ENCODE measurements around the gene ATP5F1E. TPM values are rescaled to one million over a fixed set of nuclear protein-coding genes. Genes with fewer than 3 reads are reported as not detected.

ATP5F1E gene
- total and polyA plus RNA-seq, 9 of the 15 experiments (the other 6 are each of a cell fraction or from before 2014, with no cell fraction given) = 60.3 to 162 (median 113) TPM

GRCh38 chr20:59032023-59032712, at the start of gene ATP5F1E (continued):
- peak; percentile 99 for TF ChIP-seq SAFB (IDR thresholded peaks at IDR 0.05; ENCODE audit: borderline replicate concordance, low read depth, low read length)
- TF ChIP-seq HNRNPL (IDR thresholded peaks at IDR 0.05; ENCODE audit: low read depth, low read length) = peak; percentile 18; the same call in 1 of the 2 replicates
- TF ChIP-seq PBX2 (CRISPR knock-in tag; IDR thresholded peaks at IDR 0.05; ENCODE audit: low read depth) = peak; percentile 81
- peak; percentile 77 for TF ChIP-seq PBX2 (tag; conservative IDR thresholded peaks at IDR 0.05; ENCODE audit: low read depth)
- no peak for TF ChIP-seq ZNF609 (CRISPR knock-in tag; IDR thresholded peaks at IDR 0.05; ENCODE audit: borderline replicate concordance)
- no peak; a peak in 1 of 4 replicates for TF ChIP-seq SRF (CRISPR knock-in tag; IDR thresholded peaks at IDR 0.05)
- TF ChIP-seq MTF1 (CRISPR knock-in tag; IDR thresholded peaks at IDR 0.05; ENCODE audit: borderline replicate concordance) = no peak; the same call in 1 of the 2 replicates
- peak; percentile 86; the same call in 1 of the 2 replicates for TF ChIP-seq ARID3B (CRISPR knock-in tag; IDR thresholded peaks at IDR 0.05; ENCODE audit: borderline replicate concordance)
- peak; percentile 82; the same call in 1 of the 2 replicates for TF ChIP-seq THRB (CRISPR knock-in tag; conservative IDR thresholded peaks at IDR 0.05)
- TF ChIP-seq CCNT2 (IDR thresholded peaks at IDR 0.05; ENCODE audit: borderline replicate concordance, extremely low read depth, insufficient read length, low read depth, low read length) = peak; percentile 70
- peak; percentile 69; the same call in 1 of the 2 replicates for TF ChIP-seq SP1 (CRISPR knock-in tag; IDR thresholded peaks at IDR 0.05)
- peak; percentile 84 for TF ChIP-seq ZNF134 (CRISPR knock-in tag; conservative IDR thresholded peaks at IDR 0.05)
- 0 out of 2 replicates have a peak, but pooled peaks have one; percentile 5 for TF ChIP-seq XRCC5 (IDR thresholded peaks at IDR 0.05; ENCODE audit: low read depth, low read length)
